ENCODE measurements around the gene SEPTIN3. TPM values are rescaled to one million over a fixed set of nuclear protein-coding genes. Genes with fewer than 3 reads are reported as not detected.
A peak's percentile ranks its signal among the peaks of the same experiment; 100 is the strongest.

Gene SEPTIN3
- total RNA-seq, 3 donors from 2014 or later: 0.23 to 1.6 (median 0.41) TPM

- no peak overlapping the region for H3K4me3 ChIP-seq
- ATAC-seq (no peak), DNase-seq (no peak)
- no peaks in the 10 kb centered on the region for H3K9me3 ChIP-seq
- intact Hi-C loops (cut with DNase I, micrococcal nuclease): no loop called here
- TF ChIP-seq CTCF (IDR thresholded peaks at IDR 0.05): no peak
- no peaks in the 10 kb centered on the region for H3K36me3 ChIP-seq (ENCODE audit: low read depth)
- peaks cover 9% of the 10 kb centered on the region for H3K4me1 ChIP-seq (ENCODE audit: low read depth)
Measured at GRCh38 chr22:41979423-41980250, 10.4 kb downstream of the SEPTIN3 start.

GRCh38 chr22:41982865-41983264 is 13.6 kb downstream of the SEPTIN3 start:
- Histone ChIP-seq H3K9me3 (no peaks in the 10 kb centered on the region), H3K4me1 (ENCODE audit: low read depth) (no peaks in the 10 kb centered on the region), H3K36me3 (ENCODE audit: low read depth) (no peaks in the 10 kb centered on the region), H3K4me3 (no peak overlapping the region)
- no peak for TF ChIP-seq CTCF (IDR thresholded peaks at IDR 0.05)
- DNase-seq (no peak), ATAC-seq (no peak)
- intact Hi-C loops (cut with DNase I, micrococcal nuclease): no loop called here

GRCh38 chr22:41983513-41984405 is 14.5 kb downstream of the SEPTIN3 start:
- Histone ChIP-seq H3K4me3 (no peak overlapping the region), H3K36me3 (ENCODE audit: low read depth) (no peaks in the 10 kb centered on the region), H3K4me1 (ENCODE audit: low read depth) (no peaks in the 10 kb centered on the region), H3K9me3 (no peaks in the 10 kb centered on the region)
- intact Hi-C loops (cut with DNase I, micrococcal nuclease): no loop called here
- DNase-seq (no peak), ATAC-seq (peak; percentile 43)
- no peak for TF ChIP-seq CTCF (IDR thresholded peaks at IDR 0.05)

- no peak for DNase-seq
- intact Hi-C loops (cut with DNase I, micrococcal nuclease): no loop called here
Measured at GRCh38 chr22:41987276-41987675, 18.0 kb downstream of the SEPTIN3 start.

GRCh38 chr22:41989246-41989645 is 20.0 kb downstream of the SEPTIN3 start:
- DNase-seq (no peak), ATAC-seq (no peak)
- no peaks in the 10 kb centered on the region for H3K9me3 ChIP-seq

More at GRCh38 chr22:41987276-41987675, 18.0 kb downstream of the SEPTIN3 start:
- no peak for TF ChIP-seq CTCF (IDR thresholded peaks at IDR 0.05)
- no peak for ATAC-seq
- Histone ChIP-seq H3K4me1 (ENCODE audit: low read depth) (no peaks in the 10 kb centered on the region), H3K9me3 (no peaks in the 10 kb centered on the region), H3K36me3 (ENCODE audit: low read depth) (no peaks in the 10 kb centered on the region), H3K4me3 (no peak overlapping the region)

More at GRCh38 chr22:41989246-41989645, 20.0 kb downstream of the SEPTIN3 start:
- intact Hi-C loops (cut with DNase I, micrococcal nuclease): no loop called here
- TF ChIP-seq CTCF (IDR thresholded peaks at IDR 0.05): no peak
- Histone ChIP-seq H3K4me3 (no peak overlapping the region), H3K4me1 (ENCODE audit: low read depth) (no peaks in the 10 kb centered on the region), H3K36me3 (ENCODE audit: low read depth) (no peaks in the 10 kb centered on the region)

Measured in mucosa of descending colon (tissue), 3 donors.